ENCODE measurements around the gene ZNF182.

- TF ChIP-seq POLR2A (IDR thresholded peaks at IDR 0.05) (no peak), CTCF (IDR thresholded peaks at IDR 0.05) (no peak)
Measured at GRCh38 chrX:48002929-48003328, 860 bp downstream of the ZNF182 start.
